H1 (cell line): Measurements from ENCODE around the gene OLFM3.

Experiments used
- JUN ChIP-seq: IDR thresholded peaks from 2 replicates; pipeline ENCODE4 v1.6.1; 2011; ENCODE audit warnings: low read depth, mild to moderate bottlenecking, improper control_type of control experiment, low read length
- RNF2 ChIP-seq: fragments of 200-900, 300-1000 bp; sonication (generic); IDR thresholded peaks from 2 replicates; pipeline ENCODE4 v1.7.1; 2016; ENCODE audit warnings: borderline replicate concordance, low read depth, mild to moderate bottlenecking, antibody characterized with exemption, low read length; ENCODE audit not compliant: poor library complexity, severe bottlenecking; ENCODE audit errors: missing control alignments
- RXRA ChIP-seq: IDR thresholded peaks from 2 replicates; pipeline ENCODE4 v1.6.1; 2011; ENCODE audit warnings: low read depth, mild to moderate bottlenecking, low read length, moderate library complexity; ENCODE audit not compliant: insufficient read depth
- SRF ChIP-seq: IDR thresholded peaks from 2 replicates; pipeline ENCODE4 v1.6.1; 2011; ENCODE audit warnings: mild to moderate bottlenecking, low read depth, low read length, moderate library complexity
- TF ChIP-seq, protein P1 (sequence below), 3 experiments: IDR thresholded peaks; 1 replicate in 2 of 3; 2 replicates in 1 of 3; pipeline versions ENCODE4 v1.5.1 to v1.6.1; 2011; ENCODE audit warnings: low read length in 3 of 3, mild to moderate bottlenecking in 3 of 3, inconsistent platforms in 2 of 3, low read depth in 1 of 3, moderate library complexity in 1 of 3; ENCODE audit not compliant: insufficient read depth in 1 of 3; ENCODE audit errors: control extremely low read depth in 1 of 3

- TF ChIP-seq JUN = no peak
- TF ChIP-seq, protein P1, sequence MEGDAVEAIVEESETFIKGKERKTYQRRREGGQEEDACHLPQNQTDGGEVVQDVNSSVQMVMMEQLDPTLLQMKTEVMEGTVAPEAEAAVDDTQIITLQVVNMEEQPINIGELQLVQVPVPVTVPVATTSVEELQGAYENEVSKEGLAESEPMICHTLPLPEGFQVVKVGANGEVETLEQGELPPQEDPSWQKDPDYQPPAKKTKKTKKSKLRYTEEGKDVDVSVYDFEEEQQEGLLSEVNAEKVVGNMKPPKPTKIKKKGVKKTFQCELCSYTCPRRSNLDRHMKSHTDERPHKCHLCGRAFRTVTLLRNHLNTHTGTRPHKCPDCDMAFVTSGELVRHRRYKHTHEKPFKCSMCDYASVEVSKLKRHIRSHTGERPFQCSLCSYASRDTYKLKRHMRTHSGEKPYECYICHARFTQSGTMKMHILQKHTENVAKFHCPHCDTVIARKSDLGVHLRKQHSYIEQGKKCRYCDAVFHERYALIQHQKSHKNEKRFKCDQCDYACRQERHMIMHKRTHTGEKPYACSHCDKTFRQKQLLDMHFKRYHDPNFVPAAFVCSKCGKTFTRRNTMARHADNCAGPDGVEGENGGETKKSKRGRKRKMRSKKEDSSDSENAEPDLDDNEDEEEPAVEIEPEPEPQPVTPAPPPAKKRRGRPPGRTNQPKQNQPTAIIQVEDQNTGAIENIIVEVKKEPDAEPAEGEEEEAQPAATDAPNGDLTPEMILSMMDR (IDR thresholded peaks at IDR 0.05; ENCODE audit: control extremely low read depth in 1 of 3, insufficient read depth in 1 of 3, low read depth in 1 of 3, low read length in 3 of 3) = no peak
- TF ChIP-seq SRF = no peak
- TF ChIP-seq RNF2 = no peak
- no peak for TF ChIP-seq RXRA
Observed at GRCh38 chr1:101976161-101976560, 20.6 kb downstream of the OLFM3 start.
